WTC11 (cell line): ENCODE data around the gene PCDHA12. TPM values are rescaled to one million over a fixed set of nuclear protein-coding genes. Genes with fewer than 3 reads are reported as not detected.

ENCODE experiments used
- ATAC-seq: fragments of 200-7000 bp; cut with Tn5 transposase; 2 replicates; pipeline ENCODE4 v1.10.0; 2021; ENCODE audit warnings: mild to moderate bottlenecking, moderate library complexity
- Bru-seq: library from RNA; stranded (reverse); fragments of 400-500 nt; gene quantifications from one replicate; lab custom pipeline; 2021; lab: Mats Ljungman, UMichigan
- CTCF ChIA-PET: fragments of 300-600 bp; sonication (Branson Sonifier 250); formaldehyde crosslinking; loops from one replicate; lab custom pipeline; 2021; ENCODE audit warnings: antibody characterized with exemption; lab: Charles Lee
- POLR2A ChIA-PET: fragments of 350-600 bp; sonication (Branson Sonifier 250); formaldehyde crosslinking; loops from one replicate; lab custom pipeline; 2021; ENCODE audit warnings: antibody characterized with exemption; lab: Charles Lee
- DNase-seq: peaks from one replicate; pipeline ENCODE4 v3.0.0; 2021; ENCODE audit warnings: low spot score
- H3K27ac Mint-ChIP-seq: 2 replicates; pipeline ENCODE4 v1.8.0; 2021; ENCODE audit warnings: mixed read lengths
- H3K27me3 Mint-ChIP-seq: 2 replicates; pipeline ENCODE4 v1.8.0; 2021; ENCODE audit warnings: low read depth, mild to moderate bottlenecking, moderate library complexity, mixed read lengths
- H3K36me3 Mint-ChIP-seq: 2 replicates; pipeline ENCODE4 v1.8.0; 2021; ENCODE audit warnings: mixed read lengths
- H3K4me1 Mint-ChIP-seq: 2 replicates; pipeline ENCODE4 v1.8.0; 2022; ENCODE audit warnings: mixed read lengths
- H3K4me3 Mint-ChIP-seq: 2 replicates; pipeline ENCODE4 v1.8.0; 2021; ENCODE audit warnings: mild to moderate bottlenecking, moderate library complexity, mixed read lengths
- H3K9me3 Mint-ChIP-seq: 2 replicates; pipeline ENCODE4 v1.8.0; 2021; ENCODE audit warnings: mixed read lengths
- FOXK1 ChIP-seq: sonication (generic); formaldehyde crosslinking; IDR thresholded peaks from 2 replicates; pipeline ENCODE4 v1.8.0; 2022; ENCODE audit warnings: mild to moderate bottlenecking, moderate library complexity, missing genetic modification reagents
- GRHL2 ChIP-seq: fragments of 250-450 bp; sonication (Bioruptor Pico); IDR thresholded peaks from 2 replicates; pipeline ENCODE4 v1.8.0; 2022; ENCODE audit warnings: mild to moderate bottlenecking, moderate library complexity; ENCODE audit not compliant: insufficient replicate concordance, severe bottlenecking
- KAT7 ChIP-seq: sonication (generic); formaldehyde crosslinking; IDR thresholded peaks from 2 replicates; pipeline ENCODE4 v1.8.1; 2023; ENCODE audit warnings: missing genetic modification reagents, mild to moderate bottlenecking, borderline replicate concordance
- NFYB ChIP-seq: sonication (generic); formaldehyde crosslinking; conservative IDR thresholded peaks from 2 replicates; pipeline ENCODE4 v1.8.0; 2022; ENCODE audit warnings: low read depth, missing genetic modification reagents
- SMAD3 ChIP-seq: sonication (generic); formaldehyde crosslinking; IDR thresholded peaks from 2 replicates; pipeline ENCODE4 v1.8.0; 2022; ENCODE audit warnings: missing genetic modification reagents, mild to moderate bottlenecking, borderline replicate concordance
- TEAD1 ChIP-seq: sonication (generic); formaldehyde crosslinking; IDR thresholded peaks from 2 replicates; pipeline ENCODE4 v1.8.0; 2022; ENCODE audit warnings: mild to moderate bottlenecking, missing genetic modification reagents
- ZBTB21 ChIP-seq: sonication (generic); formaldehyde crosslinking; IDR thresholded peaks from 2 replicates; pipeline ENCODE4 v1.8.1; 2023; ENCODE audit warnings: mild to moderate bottlenecking, missing genetic modification reagents, borderline replicate concordance
- long read RNA-seq, 3 experiments: library from RNA in 1 of 3; library from capped mRNA in 1 of 3; library from polyadenylated mRNA in 1 of 3; unstranded in 2 of 3; stranded (forward) in 1 of 3; transcript quantifications; one replicate each; pipeline ENCODE4 v2.0.0, GENCODE V29; 2021
- total RNA-seq: library from RNA; stranded (reverse); gene quantifications from 3 replicates; pipeline ENCODE4 v1.2.3, GENCODE V29; 2021
- TF ChIP-seq, protein P1 (sequence below): sonication (generic); formaldehyde crosslinking; IDR thresholded peaks from 2 replicates; pipeline ENCODE4 v1.8.1; 2023; ENCODE audit warnings: mild to moderate bottlenecking, missing genetic modification reagents, moderate library complexity
- TF ChIP-seq, protein P2 (sequence below): sonication (generic); formaldehyde crosslinking; IDR thresholded peaks from 2 replicates; pipeline ENCODE4 v1.8.0; 2022; ENCODE audit warnings: mild to moderate bottlenecking, missing genetic modification reagents
- TF ChIP-seq, protein P3 (sequence below): fragments of 200-600 bp; IDR thresholded peaks from 2 replicates; pipeline ENCODE4 v1.8.0; 2022; ENCODE audit warnings: antibody characterized with exemption
- TF ChIP-seq, protein P4 (sequence below): sonication (generic); formaldehyde crosslinking; IDR thresholded peaks from 2 replicates; pipeline ENCODE4 v1.8.1; 2023; ENCODE audit warnings: mild to moderate bottlenecking, moderate library complexity, missing genetic modification reagents
- TF ChIP-seq, protein P5 (sequence below): sonication (generic); formaldehyde crosslinking; IDR thresholded peaks from 2 replicates; pipeline ENCODE4 v1.8.0; 2022; ENCODE audit warnings: missing genetic modification reagents

Gene PCDHA12, protein sequence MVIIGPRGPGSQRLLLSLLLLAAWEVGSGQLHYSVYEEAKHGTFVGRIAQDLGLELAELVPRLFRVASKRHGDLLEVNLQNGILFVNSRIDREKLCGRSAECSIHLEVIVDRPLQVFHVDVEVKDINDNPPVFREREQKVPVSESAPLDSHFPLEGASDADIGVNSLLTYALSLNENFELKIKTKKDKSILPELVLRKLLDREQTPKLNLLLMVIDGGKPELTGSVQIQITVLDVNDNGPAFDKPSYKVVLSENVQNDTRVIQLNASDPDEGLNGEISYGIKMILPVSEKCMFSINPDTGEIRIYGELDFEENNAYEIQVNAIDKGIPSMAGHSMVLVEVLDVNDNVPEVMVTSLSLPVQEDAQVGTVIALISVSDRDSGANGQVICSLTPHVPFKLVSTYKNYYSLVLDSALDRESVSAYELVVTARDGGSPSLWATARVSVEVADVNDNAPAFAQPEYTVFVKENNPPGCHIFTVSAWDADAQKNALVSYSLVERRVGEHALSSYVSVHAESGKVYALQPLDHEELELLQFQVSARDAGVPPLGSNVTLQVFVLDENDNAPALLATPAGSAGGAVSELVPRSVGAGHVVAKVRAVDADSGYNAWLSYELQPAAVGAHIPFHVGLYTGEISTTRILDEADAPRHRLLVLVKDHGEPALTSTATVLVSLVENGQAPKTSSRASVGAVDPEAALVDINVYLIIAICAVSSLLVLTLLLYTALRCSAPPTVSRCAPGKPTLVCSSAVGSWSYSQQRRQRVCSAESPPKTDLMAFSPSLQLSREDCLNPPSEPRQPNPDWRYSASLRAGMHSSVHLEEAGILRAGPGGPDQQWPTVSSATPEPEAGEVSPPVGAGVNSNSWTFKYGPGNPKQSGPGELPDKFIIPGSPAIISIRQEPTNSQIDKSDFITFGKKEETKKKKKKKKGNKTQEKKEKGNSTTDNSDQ
- total RNA-seq (9.6 to 10.7 TPM (median 10.1 TPM) in 3 replicates), Bru-seq, nascent RNA (percentile 82 among the genes with signal in this experiment)
- long read RNA-seq, experiment 1, full-length matches to known transcripts: 2 of 2 reads
- long read RNA-seq, experiment 1, partial matches to known transcripts: 0 of 2 reads
- long read RNA-seq, experiment 1, other reads (novel, unspliced or antisense): 0 of 2 reads
- long read RNA-seq, experiment 2, full-length matches to known transcripts: 3 of 3 reads
- long read RNA-seq, experiment 2, partial matches to known transcripts: 0 of 3 reads
- long read RNA-seq, experiment 2, other reads (novel, unspliced or antisense): 0 of 3 reads
- long read RNA-seq, experiment 3: 0 reads

DNA sequence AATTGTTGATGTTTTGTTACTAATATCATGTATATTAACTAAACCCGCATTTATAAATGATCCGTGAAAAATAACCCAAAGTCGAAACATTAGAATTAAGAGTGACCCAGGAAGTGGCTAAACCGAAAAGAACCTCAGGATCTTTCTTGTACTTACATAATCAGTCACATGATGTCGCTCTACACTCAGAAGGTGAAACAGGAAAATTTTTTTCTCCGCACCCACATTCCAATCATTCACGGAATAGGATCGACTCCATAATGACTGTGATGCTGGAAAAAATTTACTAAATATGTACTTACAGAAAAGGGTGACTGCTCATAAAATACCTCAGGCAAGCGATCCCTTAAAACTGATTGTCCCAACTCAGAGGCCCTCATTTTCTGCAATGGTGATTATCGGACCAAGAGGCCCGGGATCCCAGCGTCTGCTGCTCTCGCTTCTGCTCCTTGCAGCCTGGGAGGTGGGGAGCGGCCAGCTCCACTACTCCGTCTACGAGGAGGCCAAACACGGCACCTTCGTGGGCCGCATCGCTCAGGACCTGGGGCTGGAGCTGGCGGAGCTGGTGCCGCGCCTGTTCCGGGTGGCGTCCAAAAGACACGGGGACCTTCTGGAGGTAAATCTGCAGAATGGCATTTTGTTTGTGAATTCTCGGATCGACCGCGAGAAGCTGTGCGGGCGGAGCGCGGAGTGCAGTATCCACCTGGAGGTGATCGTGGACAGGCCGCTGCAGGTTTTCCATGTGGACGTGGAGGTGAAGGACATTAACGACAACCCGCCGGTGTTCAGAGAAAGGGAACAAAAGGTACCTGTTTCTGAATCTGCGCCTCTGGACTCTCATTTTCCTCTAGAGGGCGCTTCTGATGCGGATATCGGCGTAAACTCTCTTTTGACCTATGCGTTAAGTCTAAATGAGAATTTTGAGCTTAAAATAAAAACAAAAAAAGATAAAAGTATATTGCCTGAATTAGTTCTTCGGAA is at the start of gene PCDHA12:
TSS of gene PCDHA12 (plus strand) at position 224 of the 981 bp plus-strand sequence. CDS start at position 389, 165 bp downstream.
- Mint-ChIP-seq H3K4me1 (peaks cover 28% of the 10 kb centered on the region), H3K4me3 (peak within 1 kb of the TSS; percentile 99), H3K27me3 (no peaks in the 10 kb centered on the region), H3K27ac (peak within 1 kb of the TSS; percentile 93), H3K9me3 (no peaks in the 10 kb centered on the region), H3K36me3 (peaks cover 12% of the 10 kb centered on the region)
- CTCF ChIA-PET: interaction anchor here (0.6 to 2.6 kb wide), 34 partner anchors 11 to 225 kb away, joined by 3 to 51 read pairs (median 4); partner anchors contain the start of genes PCDHA1, PCDHA10, PCDHA2 and PCDHA4
- peak; percentile 59 for ATAC-seq
- no peak for TF ChIP-seq FOXK1 (CRISPR knock-in tag)
- no peak for TF ChIP-seq GRHL2
- TF ChIP-seq, protein P1, sequence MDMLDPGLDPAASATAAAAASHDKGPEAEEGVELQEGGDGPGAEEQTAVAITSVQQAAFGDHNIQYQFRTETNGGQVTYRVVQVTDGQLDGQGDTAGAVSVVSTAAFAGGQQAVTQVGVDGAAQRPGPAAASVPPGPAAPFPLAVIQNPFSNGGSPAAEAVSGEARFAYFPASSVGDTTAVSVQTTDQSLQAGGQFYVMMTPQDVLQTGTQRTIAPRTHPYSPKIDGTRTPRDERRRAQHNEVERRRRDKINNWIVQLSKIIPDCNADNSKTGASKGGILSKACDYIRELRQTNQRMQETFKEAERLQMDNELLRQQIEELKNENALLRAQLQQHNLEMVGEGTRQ (CRISPR knock-in tag): peak; percentile 66
- 0 out of 2 replicates have a peak, but pooled peaks have one; percentile 32 for TF ChIP-seq KAT7 (CRISPR knock-in tag)
- TF ChIP-seq, protein P2, sequence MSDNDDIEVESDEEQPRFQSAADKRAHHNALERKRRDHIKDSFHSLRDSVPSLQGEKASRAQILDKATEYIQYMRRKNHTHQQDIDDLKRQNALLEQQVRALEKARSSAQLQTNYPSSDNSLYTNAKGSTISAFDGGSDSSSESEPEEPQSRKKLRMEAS (CRISPR knock-in tag): 0 out of 2 replicates have a peak, but pooled peaks have one; percentile 8
- TF ChIP-seq, protein P3, sequence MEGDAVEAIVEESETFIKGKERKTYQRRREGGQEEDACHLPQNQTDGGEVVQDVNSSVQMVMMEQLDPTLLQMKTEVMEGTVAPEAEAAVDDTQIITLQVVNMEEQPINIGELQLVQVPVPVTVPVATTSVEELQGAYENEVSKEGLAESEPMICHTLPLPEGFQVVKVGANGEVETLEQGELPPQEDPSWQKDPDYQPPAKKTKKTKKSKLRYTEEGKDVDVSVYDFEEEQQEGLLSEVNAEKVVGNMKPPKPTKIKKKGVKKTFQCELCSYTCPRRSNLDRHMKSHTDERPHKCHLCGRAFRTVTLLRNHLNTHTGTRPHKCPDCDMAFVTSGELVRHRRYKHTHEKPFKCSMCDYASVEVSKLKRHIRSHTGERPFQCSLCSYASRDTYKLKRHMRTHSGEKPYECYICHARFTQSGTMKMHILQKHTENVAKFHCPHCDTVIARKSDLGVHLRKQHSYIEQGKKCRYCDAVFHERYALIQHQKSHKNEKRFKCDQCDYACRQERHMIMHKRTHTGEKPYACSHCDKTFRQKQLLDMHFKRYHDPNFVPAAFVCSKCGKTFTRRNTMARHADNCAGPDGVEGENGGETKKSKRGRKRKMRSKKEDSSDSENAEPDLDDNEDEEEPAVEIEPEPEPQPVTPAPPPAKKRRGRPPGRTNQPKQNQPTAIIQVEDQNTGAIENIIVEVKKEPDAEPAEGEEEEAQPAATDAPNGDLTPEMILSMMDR: peak; percentile 42; the same call in 1 of the 2 replicates
- TF ChIP-seq, protein P4, sequence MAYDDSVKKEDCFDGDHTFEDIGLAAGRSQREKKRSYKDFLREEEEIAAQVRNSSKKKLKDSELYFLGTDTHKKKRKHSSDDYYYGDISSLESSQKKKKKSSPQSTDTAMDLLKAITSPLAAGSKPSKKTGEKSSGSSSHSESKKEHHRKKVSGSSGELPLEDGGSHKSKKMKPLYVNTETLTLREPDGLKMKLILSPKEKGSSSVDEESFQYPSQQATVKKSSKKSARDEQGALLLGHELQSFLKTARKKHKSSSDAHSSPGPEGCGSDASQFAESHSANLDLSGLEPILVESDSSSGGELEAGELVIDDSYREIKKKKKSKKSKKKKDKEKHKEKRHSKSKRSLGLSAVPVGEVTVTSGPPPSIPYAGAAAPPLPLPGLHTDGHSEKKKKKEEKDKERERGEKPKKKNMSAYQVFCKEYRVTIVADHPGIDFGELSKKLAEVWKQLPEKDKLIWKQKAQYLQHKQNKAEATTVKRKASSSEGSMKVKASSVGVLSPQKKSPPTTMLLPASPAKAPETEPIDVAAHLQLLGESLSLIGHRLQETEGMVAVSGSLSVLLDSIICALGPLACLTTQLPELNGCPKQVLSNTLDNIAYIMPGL: peak; percentile 95
- no peak for TF ChIP-seq SMAD3
- DNase-seq: no peak
- POLR2A ChIA-PET: interaction anchor here (1.0 to 1.4 kb wide), 2 partner anchors 51 to 165 kb away, joined by 5 to 8 read pairs; partner anchors contain the start of gene PCDHAC1

DNA sequence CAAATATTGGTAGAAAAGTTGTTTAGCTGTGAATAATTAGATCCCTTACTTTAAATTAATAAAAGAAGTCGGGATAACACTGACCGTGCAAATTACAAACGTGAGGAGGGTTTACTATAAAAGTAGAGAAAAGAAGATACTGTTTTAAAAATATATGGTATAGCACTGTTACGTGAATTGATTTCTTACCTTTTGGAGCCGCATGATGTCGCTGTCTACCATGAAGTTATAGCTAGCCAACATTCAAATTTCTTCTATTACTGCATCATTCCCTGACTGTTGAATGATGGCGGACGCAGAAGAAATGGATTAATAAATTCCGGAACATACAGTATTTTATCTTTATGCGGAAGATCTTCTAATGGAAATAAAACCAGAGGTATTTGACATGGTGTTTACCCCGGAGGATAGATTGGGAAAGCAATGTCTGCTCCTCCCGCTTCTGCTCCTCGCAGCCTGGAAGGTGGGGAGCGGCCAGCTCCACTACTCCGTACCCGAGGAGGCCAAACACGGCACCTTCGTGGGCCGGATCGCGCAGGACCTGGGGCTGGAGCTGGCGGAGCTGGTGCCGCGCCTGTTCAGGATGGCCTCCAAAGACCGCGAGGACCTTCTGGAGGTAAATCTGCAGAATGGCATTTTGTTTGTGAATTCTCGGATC is 47.3 kb upstream of the PCDHA12 start, which contains the start of gene PCDHA6:
TSS of gene PCDHA6 (plus strand) at position 257 of the 658 bp plus-strand sequence. CDS start at position 389, 132 bp downstream.
- H3K36me3 Mint-ChIP-seq: peaks cover 14% of the 10 kb centered on the region
- peak within 1 kb of the TSS; percentile 74 for H3K4me3 Mint-ChIP-seq
- ChIA-PET CTCF (interaction anchor here (0.6 to 3.6 kb wide), 13 partner anchors 10 to 299 kb away, joined by 3 to 32 read pairs (median 4); partner anchors contain the start of genes PCDHA1, PCDHA10, PCDHA2 and PCDHA4), POLR2A (no interaction called here)
- peaks cover 4% of the 10 kb centered on the region; the same call in 1 of the 2 replicates for H3K4me1 Mint-ChIP-seq
- no peak for DNase-seq
- 0 out of 2 replicates have a peak, but pooled peaks cover 3% of the 10 kb centered on the region for H3K9me3 Mint-ChIP-seq
- peak; percentile 24; the same call in 1 of the 2 replicates for ATAC-seq
- no peak for TF ChIP-seq TEAD1 (CRISPR knock-in tag)
- no peak for TF ChIP-seq ZBTB21 (CRISPR knock-in tag)
- TF ChIP-seq, protein P5, sequence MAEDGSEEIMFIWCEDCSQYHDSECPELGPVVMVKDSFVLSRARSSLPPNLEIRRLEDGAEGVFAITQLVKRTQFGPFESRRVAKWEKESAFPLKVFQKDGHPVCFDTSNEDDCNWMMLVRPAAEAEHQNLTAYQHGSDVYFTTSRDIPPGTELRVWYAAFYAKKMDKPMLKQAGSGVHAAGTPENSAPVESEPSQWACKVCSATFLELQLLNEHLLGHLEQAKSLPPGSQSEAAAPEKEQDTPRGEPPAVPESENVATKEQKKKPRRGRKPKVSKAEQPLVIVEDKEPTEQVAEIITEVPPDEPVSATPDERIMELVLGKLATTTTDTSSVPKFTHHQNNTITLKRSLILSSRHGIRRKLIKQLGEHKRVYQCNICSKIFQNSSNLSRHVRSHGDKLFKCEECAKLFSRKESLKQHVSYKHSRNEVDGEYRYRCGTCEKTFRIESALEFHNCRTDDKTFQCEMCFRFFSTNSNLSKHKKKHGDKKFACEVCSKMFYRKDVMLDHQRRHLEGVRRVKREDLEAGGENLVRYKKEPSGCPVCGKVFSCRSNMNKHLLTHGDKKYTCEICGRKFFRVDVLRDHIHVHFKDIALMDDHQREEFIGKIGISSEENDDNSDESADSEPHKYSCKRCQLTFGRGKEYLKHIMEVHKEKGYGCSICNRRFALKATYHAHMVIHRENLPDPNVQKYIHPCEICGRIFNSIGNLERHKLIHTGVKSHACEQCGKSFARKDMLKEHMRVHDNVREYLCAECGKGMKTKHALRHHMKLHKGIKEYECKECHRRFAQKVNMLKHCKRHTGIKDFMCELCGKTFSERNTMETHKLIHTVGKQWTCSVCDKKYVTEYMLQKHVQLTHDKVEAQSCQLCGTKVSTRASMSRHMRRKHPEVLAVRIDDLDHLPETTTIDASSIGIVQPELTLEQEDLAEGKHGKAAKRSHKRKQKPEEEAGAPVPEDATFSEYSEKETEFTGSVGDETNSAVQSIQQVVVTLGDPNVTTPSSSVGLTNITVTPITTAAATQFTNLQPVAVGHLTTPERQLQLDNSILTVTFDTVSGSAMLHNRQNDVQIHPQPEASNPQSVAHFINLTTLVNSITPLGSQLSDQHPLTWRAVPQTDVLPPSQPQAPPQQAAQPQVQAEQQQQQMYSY (CRISPR knock-in tag): peak; percentile 73
- TF ChIP-seq NFYB (CRISPR knock-in tag): no peak
- TF ChIP-seq, all 79 proteins: peak for 1
- Mint-ChIP-seq H3K27me3 (no peaks in the 10 kb centered on the region), H3K27ac (no peak within 1 kb of the TSS)
